Hematopoietic multipotent progenitor cell treated with erythropoietin and hydrocortisone succinate and interleukin-3 and kit ligand, for 4 days (in vitro differentiated cells): ENCODE measurements around the gene TNNT2.

Source experiments
- DNase-seq: peaks from one replicate; pipeline ENCODE4 v3.0.0-alpha.2; 2015

TNNT2 gene

GRCh38 chr1:201331166-201331565 is 46.3 kb downstream of the TNNT2 start:
- no peak for DNase-seq

- no peak for DNase-seq
Measured at GRCh38 chr1:201330541-201330940, 46.9 kb downstream of the TNNT2 start.

GRCh38 chr1:201329801-201330200 is 47.7 kb downstream of the TNNT2 start:
- no peak for DNase-seq

GRCh38 chr1:201329286-201329685 is 48.2 kb downstream of the TNNT2 start:
- no peak for DNase-seq

- no peak for DNase-seq
Measured at GRCh38 chr1:201328576-201328975, 48.9 kb downstream of the TNNT2 start.

GRCh38 chr1:201327687-201328240 is 49.7 kb downstream of the TNNT2 start:
- DNase-seq: no peak

GRCh38 chr1:201326710-201327109 is 50.8 kb downstream of the TNNT2 start:
- no peak for DNase-seq

- DNase-seq: no peak
Measured at GRCh38 chr1:201325678-201326060, 51.8 kb downstream of the TNNT2 start.

- DNase-seq: no peak
Measured at GRCh38 chr1:201324821-201325677, 52.4 kb downstream of the TNNT2 start.

GRCh38 chr1:201324306-201324705 is 53.2 kb downstream of the TNNT2 start:
- DNase-seq: no peak

- DNase-seq: no peak
Measured at GRCh38 chr1:201322653-201323510, 54.6 kb downstream of the TNNT2 start.

GRCh38 chr1:201321826-201322390 is 55.6 kb downstream of the TNNT2 start:
- no peak for DNase-seq

- no peak for DNase-seq
Measured at GRCh38 chr1:201320168-201320788, 57.2 kb downstream of the TNNT2 start.

GRCh38 chr1:201319631-201320030 is 57.8 kb downstream of the TNNT2 start:
- DNase-seq: no peak

- DNase-seq: no peak
Measured at GRCh38 chr1:201318504-201319340, 58.8 kb downstream of the TNNT2 start.

GRCh38 chr1:201317551-201317950 is 59.9 kb downstream of the TNNT2 start:
- no peak for DNase-seq

- DNase-seq: no peak
Measured at GRCh38 chr1:201316556-201316955, 60.9 kb downstream of the TNNT2 start.

- no peak for DNase-seq
Measured at GRCh38 chr1:201313086-201313485, 64.4 kb downstream of the TNNT2 start.

- DNase-seq: no peak
Measured at GRCh38 chr1:201312298-201312697, 65.2 kb downstream of the TNNT2 start.

GRCh38 chr1:201311356-201312011 is 66.0 kb downstream of the TNNT2 start:
- no peak for DNase-seq

GRCh38 chr1:201310986-201311355 is 66.5 kb downstream of the TNNT2 start:
- no peak for DNase-seq
